Neural progenitor cell (in vitro differentiated cells): ENCODE measurements around the gene RTL10. TPM values are rescaled to one million over a fixed set of nuclear protein-coding genes. Genes with fewer than 3 reads are reported as not detected.

ENCODE experiments used
- DNase-seq: peaks from one replicate; pipeline ENCODE4 v3.0.0-alpha.2; 2016; ENCODE audit warnings: low spot score
- H2AFZ ChIP-seq: fragments of 200-600 bp; sonication (generic); replicated peaks from 2 replicates; pipeline ENCODE4 v1.6.1; 2016; ENCODE audit warnings: antibody characterized with exemption
- H3F3A ChIP-seq: fragments of 200-600 bp; sonication (generic); 2 replicates; pipeline ENCODE4 v1.6.1; 2016; ENCODE audit warnings: antibody characterized with exemption, low read depth
- H3K27ac ChIP-seq: fragments of 200-600 bp; sonication (generic); 2 replicates; pipeline ENCODE4 v1.5.1; 2016; ENCODE audit warnings: mild to moderate bottlenecking
- H3K27me3 ChIP-seq: fragments of 200-600 bp; sonication (generic); 2 replicates; pipeline ENCODE4 v1.6.1; 2016; ENCODE audit warnings: mild to moderate bottlenecking, moderate library complexity
- H3K36me3 ChIP-seq: fragments of 200-600 bp; sonication (generic); 2 replicates; pipeline ENCODE4 v1.5.1; 2016
- H3K4me1 ChIP-seq: fragments of 200-600 bp; sonication (generic); 2 replicates; pipeline ENCODE4 v1.6.1; 2016; ENCODE audit warnings: mixed run types
- H3K4me2 ChIP-seq: fragments of 200-600 bp; sonication (generic); 2 replicates; pipeline ENCODE4 v1.6.1; 2016
- H3K4me3 ChIP-seq: fragments of 200-600 bp; sonication (generic); 2 replicates; pipeline ENCODE4 v1.5.1; 2016
- H3K79me2 ChIP-seq: fragments of 200-600 bp; sonication (generic); 2 replicates; pipeline ENCODE4 v1.6.1; 2016; ENCODE audit warnings: low read depth
- H3K9ac ChIP-seq: fragments of 200-600 bp; sonication (generic); 2 replicates; pipeline ENCODE4 v1.6.1; 2016
- H3K9me3 ChIP-seq: fragments of 200-600 bp; sonication (generic); 2 replicates; pipeline ENCODE4 v1.5.1; 2016; ENCODE audit warnings: low read depth
- H4K20me1 ChIP-seq: fragments of 200-600 bp; sonication (generic); 2 replicates; pipeline ENCODE4 v1.6.1; 2016; ENCODE audit warnings: low read depth
- H3K27ac Mint-ChIP-seq: 3 replicates; pipeline ENCODE4 v1.8.0; 2021; ENCODE audit warnings: mixed read lengths
- H3K27me3 Mint-ChIP-seq: 2 replicates; pipeline ENCODE4 v1.8.0; 2022; ENCODE audit warnings: low read depth, mild to moderate bottlenecking, inconsistent platforms, moderate library complexity, mixed read lengths; ENCODE audit not compliant: insufficient read depth
- H3K36me3 Mint-ChIP-seq: 3 replicates; pipeline ENCODE4 v1.8.0; 2021; ENCODE audit warnings: mixed read lengths
- H3K4me1 Mint-ChIP-seq: 3 replicates; pipeline ENCODE4 v1.8.0; 2021; ENCODE audit warnings: mixed read lengths
- H3K4me3 Mint-ChIP-seq: 3 replicates; pipeline ENCODE4 v1.8.0; 2021; ENCODE audit warnings: mild to moderate bottlenecking, moderate library complexity, mixed read lengths
- H3K9me3 Mint-ChIP-seq: 3 replicates; pipeline ENCODE4 v1.8.0; 2020; ENCODE audit warnings: mixed read lengths
- CTCF ChIP-seq: fragments of 200-600 bp; sonication (generic); IDR thresholded peaks from 2 replicates; pipeline ENCODE4 v1.5.1; 2017; ENCODE audit warnings: antibody characterized with exemption, mild to moderate bottlenecking
- EZH2 ChIP-seq: fragments of 200-600 bp; sonication (generic); IDR thresholded peaks from 2 replicates; pipeline ENCODE4 v1.6.1; 2017; ENCODE audit warnings: antibody characterized with exemption, mild to moderate bottlenecking, moderate library complexity
- EZH2phosphoT487 ChIP-seq: fragments of 200-600 bp; sonication (generic); IDR thresholded peaks from 2 replicates; pipeline ENCODE4 v1.6.1; 2017; ENCODE audit warnings: antibody characterized with exemption
- total RNA-seq: library from RNA; depleted of rRNA; stranded (reverse); fragments of >200 nt; gene quantifications from 2 replicates; pipeline ENCODE4 v1.2.3, GENCODE V29; 2015; ENCODE audit warnings: low replicate concordance

RTL10 gene
- total RNA-seq, 1 donor from 2014 or later, result 7.3 TPM

GRCh38 chr22:19868773-19869471, 14.2 kb upstream of the RTL10 start:
- Mint-ChIP-seq H3K27me3 (no peaks in the 10 kb centered on the region), H3K9me3 (no peaks in the 10 kb centered on the region), H3K4me3 (no peak overlapping the region), H3K27ac (no peak overlapping the region), H3K36me3 (no peaks in the 10 kb centered on the region), H3K4me1 (peaks cover 2% of the 10 kb centered on the region)
- Histone ChIP-seq H3K9me3 (no peaks in the 10 kb centered on the region), H3F3A (no peaks in the 10 kb centered on the region), H3K27ac (no peak overlapping the region), H2AFZ (no peak overlapping the region), H3K27me3 (no peaks in the 10 kb centered on the region), H3K36me3 (no peaks in the 10 kb centered on the region), H3K4me2 (no peak overlapping the region), H3K9ac (no peak overlapping the region), H3K79me2 (no peaks in the 10 kb centered on the region), H3K4me1 (no peaks in the 10 kb centered on the region), H4K20me1 (peaks cover 5% of the 10 kb centered on the region), H3K4me3 (no peak overlapping the region)
- TF ChIP-seq CTCF (no peak), EZH2phosphoT487 (no peak), EZH2 (no peak)
- DNase-seq, result no peak

- no peaks in the 10 kb centered on the region for H3K36me3 ChIP-seq
- H3K9me3 ChIP-seq, result no peaks in the 10 kb centered on the region
- no peaks in the 10 kb centered on the region for H3K27me3 ChIP-seq
- Mint-ChIP-seq H3K4me3 (no peak overlapping the region), H3K9me3 (no peaks in the 10 kb centered on the region), H3K4me1 (peaks cover 2% of the 10 kb centered on the region), H3K27me3 (no peaks in the 10 kb centered on the region), H3K27ac (no peak overlapping the region), H3K36me3 (no peaks in the 10 kb centered on the region)
- no peak overlapping the region for H3K9ac ChIP-seq
- no peaks in the 10 kb centered on the region for H3F3A ChIP-seq
- no peaks in the 10 kb centered on the region for H3K79me2 ChIP-seq
- no peak overlapping the region for H3K27ac ChIP-seq
- no peak overlapping the region for H3K4me3 ChIP-seq
- no peak overlapping the region for H2AFZ ChIP-seq
- DNase-seq, result no peak
- no peaks in the 10 kb centered on the region for H3K4me1 ChIP-seq
- no peak for TF ChIP-seq EZH2phosphoT487
- no peak for TF ChIP-seq EZH2
- TF ChIP-seq CTCF, result no peak
- H3K4me2 ChIP-seq, result no peak overlapping the region
- peaks cover 5% of the 10 kb centered on the region for H4K20me1 ChIP-seq
These were observed 13.7 kb upstream of the RTL10 start for GRCh38 chr22:19868333-19868732.

GRCh38 chr22:19867617-19868016, 12.9 kb upstream of the RTL10 start:
- H3K9ac ChIP-seq, result no peak overlapping the region
- peaks cover 5% of the 10 kb centered on the region for H4K20me1 ChIP-seq
- H3K36me3 ChIP-seq, result no peaks in the 10 kb centered on the region
- H3K9me3 ChIP-seq, result no peaks in the 10 kb centered on the region
- Mint-ChIP-seq H3K4me3 (no peak overlapping the region), H3K9me3 (no peaks in the 10 kb centered on the region), H3K27ac (no peak overlapping the region), H3K4me1 (peaks cover 2% of the 10 kb centered on the region), H3K36me3 (no peaks in the 10 kb centered on the region), H3K27me3 (no peaks in the 10 kb centered on the region)
- no peak overlapping the region for H3K4me2 ChIP-seq
- H3K4me1 ChIP-seq, result no peaks in the 10 kb centered on the region
- DNase-seq, result no peak
- H3K79me2 ChIP-seq, result no peaks in the 10 kb centered on the region
- no peak overlapping the region for H2AFZ ChIP-seq
- no peak overlapping the region for H3K4me3 ChIP-seq
- TF ChIP-seq CTCF (no peak), EZH2phosphoT487 (no peak), EZH2 (no peak)
- no peaks in the 10 kb centered on the region for H3F3A ChIP-seq
- no peak overlapping the region for H3K27ac ChIP-seq
- no peaks in the 10 kb centered on the region for H3K27me3 ChIP-seq
